Vagina (tissue), 2 donors: Measurements from ENCODE around the gene DNAJB8. TPM values are rescaled to one million over a fixed set of nuclear protein-coding genes. Genes with fewer than 3 reads are reported as not detected.

Experiments
- DNase-seq, 2 donors: peaks; one replicate each; pipeline ENCODE4 v3.0.0-alpha.2; 2017; ENCODE audit errors: extremely low spot score in 2 of 2
- H3K27ac ChIP-seq: fragments of 200-600 bp; sonication (generic); one replicate; pipeline ENCODE4 v1.5.1; 2019
- H3K27me3 ChIP-seq: fragments of 200-600 bp; sonication (generic); one replicate; pipeline ENCODE4 v1.5.1; 2019
- H3K36me3 ChIP-seq, 2 donors: fragments of 200-600 bp; sonication (generic); one replicate each; pipeline ENCODE4 v1.5.1; 2017 to 2019
- H3K4me1 ChIP-seq: fragments of 200-600 bp; sonication (generic); one replicate; pipeline ENCODE4 v1.5.1; 2019
- H3K4me3 ChIP-seq, 2 donors: fragments of 200-600 bp; sonication (generic); 1 replicate in 1 of 2; 2 replicates in 1 of 2; pipeline ENCODE4 v1.5.1; 2016 to 2019
- H3K9me3 ChIP-seq: fragments of 200-600 bp; sonication (generic); one replicate; pipeline ENCODE4 v1.5.1; 2019
- CTCF ChIP-seq, 3 experiments: fragments of 450-650 bp in 2 of 3; fragments of 200-600 bp in 1 of 3; sonication (generic) in 1 of 3; IDR thresholded peaks; one replicate each; pipeline ENCODE4 v1.5.1; 2017 to 2019; ENCODE audit warnings: antibody characterized with exemption in 3 of 3, mild to moderate bottlenecking in 2 of 3, moderate library complexity in 2 of 3
- POLR2A ChIP-seq, 2 donors: fragments of 450-650 bp; IDR thresholded peaks; one replicate each; pipeline ENCODE4 v1.6.1; 2017; ENCODE audit warnings: antibody characterized with exemption in 2 of 2, mild to moderate bottlenecking in 2 of 2, moderate library complexity in 2 of 2
- POLR2AphosphoS5 ChIP-seq, 2 donors: sonication (generic); formaldehyde crosslinking; IDR thresholded peaks; one replicate each; pipeline ENCODE4 v1.9.0; 2017; ENCODE audit warnings: antibody characterized with exemption in 2 of 2, mild to moderate bottlenecking in 2 of 2, low read depth in 1 of 2; ENCODE audit not compliant: insufficient read depth in 1 of 2
- intact Hi-C: fragments of 100-400 bp; cut with DNase I; formaldehyde crosslinking; loops from one replicate; pipeline ENCODE4 v1.15.1; 2023
- total RNA-seq: library from RNA; depleted of rRNA; stranded (reverse); fragments of >200 nt; gene quantifications from one replicate; pipeline ENCODE4 v1.2.3, GENCODE V29; 2016

Gene DNAJB8
- total RNA-seq, 1 donor from 2014 or later = not detected

GRCh38 chr3:128458746-128459460 is 7.8 kb downstream of the DNAJB8 start:
- Histone ChIP-seq H3K27me3 (no peaks in the 10 kb centered on the region), H3K4me1 (no peaks in the 10 kb centered on the region), H3K36me3 (no peaks in the 10 kb centered on the region), H3K27ac (no peak overlapping the region), H3K9me3 (no peaks in the 10 kb centered on the region), H3K4me3 (no peak overlapping the region)
- TF ChIP-seq POLR2A (IDR thresholded peaks at IDR 0.05) = no peak
- TF ChIP-seq CTCF (IDR thresholded peaks at IDR 0.05) = no peak
- TF ChIP-seq POLR2AphosphoS5 (IDR thresholded peaks at IDR 0.05; ENCODE audit: insufficient read depth in 1 of 2, low read depth in 1 of 2) = no peak
- intact Hi-C loops = no loop called here
- DNase-seq = no peak

- no peaks in the 10 kb centered on the region for H3K36me3 ChIP-seq
- H3K4me3 ChIP-seq = no peak overlapping the region
- no peak overlapping the region for H3K27ac ChIP-seq
- DNase-seq = no peak
- no peaks in the 10 kb centered on the region for H3K27me3 ChIP-seq
- H3K9me3 ChIP-seq = no peaks in the 10 kb centered on the region
- no peaks in the 10 kb centered on the region for H3K4me1 ChIP-seq
- intact Hi-C loops = no loop called here
- no peak for TF ChIP-seq POLR2AphosphoS5 (IDR thresholded peaks at IDR 0.05; ENCODE audit: insufficient read depth in 1 of 2, low read depth in 1 of 2)
- TF ChIP-seq CTCF (IDR thresholded peaks at IDR 0.05) = no peak
- no peak for TF ChIP-seq POLR2A (IDR thresholded peaks at IDR 0.05)
These were observed 8.8 kb downstream of the DNAJB8 start for GRCh38 chr3:128457937-128458336.

GRCh38 chr3:128456776-128457715 is 9.6 kb downstream of the DNAJB8 start:
- no peaks in the 10 kb centered on the region for H3K27me3 ChIP-seq
- TF ChIP-seq CTCF (IDR thresholded peaks at IDR 0.05) (no peak), POLR2AphosphoS5 (IDR thresholded peaks at IDR 0.05; ENCODE audit: insufficient read depth in 1 of 2, low read depth in 1 of 2) (no peak), POLR2A (IDR thresholded peaks at IDR 0.05) (no peak)

GRCh38 chr3:128455786-128456748 is 10.6 kb downstream of the DNAJB8 start:
- intact Hi-C loops = no loop called here
- Histone ChIP-seq H3K27ac (no peak overlapping the region), H3K36me3 (no peaks in the 10 kb centered on the region), H3K27me3 (no peaks in the 10 kb centered on the region), H3K9me3 (no peaks in the 10 kb centered on the region), H3K4me1 (no peaks in the 10 kb centered on the region), H3K4me3 (no peak overlapping the region)
- DNase-seq = no peak
- TF ChIP-seq POLR2A (IDR thresholded peaks at IDR 0.05) (no peak), POLR2AphosphoS5 (IDR thresholded peaks at IDR 0.05; ENCODE audit: insufficient read depth in 1 of 2, low read depth in 1 of 2) (no peak), CTCF (IDR thresholded peaks at IDR 0.05) (no peak)

More at GRCh38 chr3:128456776-128457715, 9.6 kb downstream of the DNAJB8 start:
- Histone ChIP-seq H3K9me3 (no peaks in the 10 kb centered on the region), H3K4me3 (no peak overlapping the region), H3K27ac (no peak overlapping the region), H3K36me3 (no peaks in the 10 kb centered on the region), H3K4me1 (no peaks in the 10 kb centered on the region)
- no peak for DNase-seq
- intact Hi-C loops = no loop called here
